ENCODE measurements around the gene CLPSL1. TPM values are rescaled to one million over a fixed set of nuclear protein-coding genes. Genes with fewer than 3 reads are reported as not detected.

The CLPSL1 gene
- total RNA-seq, 1 experiment from 2014 or later = not detected

- no TSS peak for BruUV-seq (replicated peaks)
- H4K20me1 ChIP-seq (ENCODE audit: insufficient read depth) = no peaks in the 10 kb centered on the region
- CTCF ChIA-PET = no interaction called here
- no peaks in the 10 kb centered on the region for H3K4me1 ChIP-seq (replicated peaks; ENCODE audit: insufficient read depth)
- no peaks in the 10 kb centered on the region for H3K9me3 ChIP-seq (ENCODE audit: insufficient read depth, low read depth)
- no peak overlapping the region for H3K27ac ChIP-seq
- no peaks in the 10 kb centered on the region for H3K9me2 ChIP-seq (ENCODE audit: insufficient read depth)
- no peaks in the 10 kb centered on the region for H3K27me3 ChIP-seq (ENCODE audit: insufficient read depth, low read depth)
- no peak overlapping the region for H3K4me3 ChIP-seq
- no peak overlapping the region for H3K4me2 ChIP-seq
- intact Hi-C loops (cut with micrococcal nuclease; ENCODE audit: unreplicated experiment) = no loop called here
- no peak overlapping the region for H2AFZ ChIP-seq
- no peak for TF ChIP-seq EZH2 (IDR thresholded peaks at IDR 0.05; ENCODE audit: low read depth)
- TF ChIP-seq CTCF (conservative IDR thresholded peaks at IDR 0.05) = no peak
- DNase-seq = no peak
- H3K36me3 ChIP-seq (ENCODE audit: low read depth) = no peaks in the 10 kb centered on the region
- POLR2A ChIA-PET (ENCODE audit: unreplicated experiment) = no interaction called here
- H3K79me2 ChIP-seq (ENCODE audit: low read depth) = no peaks in the 10 kb centered on the region
- no peaks in the 10 kb centered on the region for H3F3A ChIP-seq (ENCODE audit: insufficient read depth, low read depth)
Measured at GRCh38 chr6:35746516-35746915, 34.3 kb upstream of the CLPSL1 start.

- H3K36me3 ChIP-seq (ENCODE audit: low read depth) = no peaks in the 10 kb centered on the region
- ChIA-PET CTCF (no interaction called here), POLR2A (ENCODE audit: unreplicated experiment) (no interaction called here)
- no peaks in the 10 kb centered on the region for H4K20me1 ChIP-seq (ENCODE audit: insufficient read depth)
- H3K4me1 ChIP-seq (replicated peaks; ENCODE audit: insufficient read depth) = no peaks in the 10 kb centered on the region
- intact Hi-C loops (cut with micrococcal nuclease; ENCODE audit: unreplicated experiment) = no loop called here
- H3K9me2 ChIP-seq (ENCODE audit: insufficient read depth) = no peaks in the 10 kb centered on the region
- H3K27ac ChIP-seq = no peak overlapping the region
- no peaks in the 10 kb centered on the region for H3F3A ChIP-seq (ENCODE audit: insufficient read depth, low read depth)
- no peak overlapping the region for H3K4me2 ChIP-seq
- TF ChIP-seq CTCF (conservative IDR thresholded peaks at IDR 0.05) (no peak), EZH2 (IDR thresholded peaks at IDR 0.05; ENCODE audit: low read depth) (no peak)
- no peak overlapping the region for H2AFZ ChIP-seq
- no peaks in the 10 kb centered on the region for H3K79me2 ChIP-seq (ENCODE audit: low read depth)
- DNase-seq = no peak
- BruUV-seq (replicated peaks) = no TSS peak
- H3K4me3 ChIP-seq = no peak overlapping the region
- H3K27me3 ChIP-seq (ENCODE audit: insufficient read depth, low read depth) = no peaks in the 10 kb centered on the region
- no peaks in the 10 kb centered on the region for H3K9me3 ChIP-seq (ENCODE audit: insufficient read depth, low read depth)
Measured at GRCh38 chr6:35747877-35748276, 32.9 kb upstream of the CLPSL1 start.

GRCh38 chr6:35750557-35750956 lies 30.3 kb upstream of the CLPSL1 start:
- no TSS peak for BruUV-seq (replicated peaks)

More at GRCh38 chr6:35750557-35750956, 30.3 kb upstream of the CLPSL1 start:
- Histone ChIP-seq H3K36me3 (ENCODE audit: low read depth) (no peaks in the 10 kb centered on the region), H3K27me3 (ENCODE audit: insufficient read depth, low read depth) (no peaks in the 10 kb centered on the region), H3K79me2 (ENCODE audit: low read depth) (no peaks in the 10 kb centered on the region), H3K27ac (no peak overlapping the region), H4K20me1 (ENCODE audit: insufficient read depth) (no peaks in the 10 kb centered on the region), H2AFZ (no peak overlapping the region), H3K4me3 (no peak overlapping the region), H3F3A (ENCODE audit: insufficient read depth, low read depth) (peaks cover 14% of the 10 kb centered on the region), H3K4me2 (no peak overlapping the region), H3K4me1 (replicated peaks; ENCODE audit: insufficient read depth) (peaks cover 13% of the 10 kb centered on the region), H3K9me2 (ENCODE audit: insufficient read depth) (no peaks in the 10 kb centered on the region), H3K9me3 (ENCODE audit: insufficient read depth, low read depth) (no peaks in the 10 kb centered on the region)
- intact Hi-C loops (cut with micrococcal nuclease; ENCODE audit: unreplicated experiment) = loop anchor here (5.0 kb wide), 1 partner anchor 342 kb away; no protein-coding TSS in a partner anchor
- CTCF ChIA-PET = no interaction called here
- POLR2A ChIA-PET (ENCODE audit: unreplicated experiment) = interaction anchor here (0.6 kb wide), 1 partner anchor 444 kb away, joined by 5 read pairs; no protein-coding TSS in a partner anchor
- TF ChIP-seq CTCF (conservative IDR thresholded peaks at IDR 0.05) (no peak), EZH2 (IDR thresholded peaks at IDR 0.05; ENCODE audit: low read depth) (no peak)
- DNase-seq = no peak

All from PC-9 (cell line).